Neural progenitor cell (in vitro differentiated cells): ENCODE results near the gene HS3ST3B1. TPM values are rescaled to one million over a fixed set of nuclear protein-coding genes. Genes with fewer than 3 reads are reported as not detected.

Experiments used
- DNase-seq: peaks from one replicate; pipeline ENCODE4 v3.0.0-alpha.2; 2016; ENCODE audit warnings: low spot score
- H2AFZ ChIP-seq: fragments of 200-600 bp; sonication (generic); replicated peaks from 2 replicates; pipeline ENCODE4 v1.6.1; 2016; ENCODE audit warnings: antibody characterized with exemption
- H3F3A ChIP-seq: fragments of 200-600 bp; sonication (generic); 2 replicates; pipeline ENCODE4 v1.6.1; 2016; ENCODE audit warnings: antibody characterized with exemption, low read depth
- H3K27ac ChIP-seq: fragments of 200-600 bp; sonication (generic); 2 replicates; pipeline ENCODE4 v1.5.1; 2016; ENCODE audit warnings: mild to moderate bottlenecking
- H3K27me3 ChIP-seq: fragments of 200-600 bp; sonication (generic); 2 replicates; pipeline ENCODE4 v1.6.1; 2016; ENCODE audit warnings: mild to moderate bottlenecking, moderate library complexity
- H3K36me3 ChIP-seq: fragments of 200-600 bp; sonication (generic); 2 replicates; pipeline ENCODE4 v1.5.1; 2016
- H3K4me1 ChIP-seq: fragments of 200-600 bp; sonication (generic); 2 replicates; pipeline ENCODE4 v1.6.1; 2016; ENCODE audit warnings: mixed run types
- H3K4me2 ChIP-seq: fragments of 200-600 bp; sonication (generic); 2 replicates; pipeline ENCODE4 v1.6.1; 2016
- H3K4me3 ChIP-seq: fragments of 200-600 bp; sonication (generic); 2 replicates; pipeline ENCODE4 v1.5.1; 2016
- H3K79me2 ChIP-seq: fragments of 200-600 bp; sonication (generic); 2 replicates; pipeline ENCODE4 v1.6.1; 2016; ENCODE audit warnings: low read depth
- H3K9ac ChIP-seq: fragments of 200-600 bp; sonication (generic); 2 replicates; pipeline ENCODE4 v1.6.1; 2016
- H3K9me3 ChIP-seq: fragments of 200-600 bp; sonication (generic); 2 replicates; pipeline ENCODE4 v1.5.1; 2016; ENCODE audit warnings: low read depth
- H4K20me1 ChIP-seq: fragments of 200-600 bp; sonication (generic); 2 replicates; pipeline ENCODE4 v1.6.1; 2016; ENCODE audit warnings: low read depth
- H3K27ac Mint-ChIP-seq: 3 replicates; pipeline ENCODE4 v1.8.0; 2021; ENCODE audit warnings: mixed read lengths
- H3K27me3 Mint-ChIP-seq: 2 replicates; pipeline ENCODE4 v1.8.0; 2022; ENCODE audit warnings: low read depth, mild to moderate bottlenecking, inconsistent platforms, moderate library complexity, mixed read lengths; ENCODE audit not compliant: insufficient read depth
- H3K36me3 Mint-ChIP-seq: 3 replicates; pipeline ENCODE4 v1.8.0; 2021; ENCODE audit warnings: mixed read lengths
- H3K4me1 Mint-ChIP-seq: 3 replicates; pipeline ENCODE4 v1.8.0; 2021; ENCODE audit warnings: mixed read lengths
- H3K4me3 Mint-ChIP-seq: 3 replicates; pipeline ENCODE4 v1.8.0; 2021; ENCODE audit warnings: mild to moderate bottlenecking, moderate library complexity, mixed read lengths
- H3K9me3 Mint-ChIP-seq: 3 replicates; pipeline ENCODE4 v1.8.0; 2020; ENCODE audit warnings: mixed read lengths
- EZH2 ChIP-seq: fragments of 200-600 bp; sonication (generic); IDR thresholded peaks from 2 replicates; pipeline ENCODE4 v1.6.1; 2017; ENCODE audit warnings: antibody characterized with exemption, mild to moderate bottlenecking, moderate library complexity
- EZH2phosphoT487 ChIP-seq: fragments of 200-600 bp; sonication (generic); IDR thresholded peaks from 2 replicates; pipeline ENCODE4 v1.6.1; 2017; ENCODE audit warnings: antibody characterized with exemption
- total RNA-seq: library from RNA; depleted of rRNA; stranded (reverse); fragments of >200 nt; gene quantifications from 2 replicates; pipeline ENCODE4 v1.2.3, GENCODE V29; 2015; ENCODE audit warnings: low replicate concordance
- TF ChIP-seq, protein P1 (sequence below): fragments of 200-600 bp; sonication (generic); IDR thresholded peaks from 2 replicates; pipeline ENCODE4 v1.5.1; 2017; ENCODE audit warnings: antibody characterized with exemption, mild to moderate bottlenecking

The HS3ST3B1 gene
- total RNA-seq, 1 donor from 2014 or later = 21.5 TPM

DNA sequence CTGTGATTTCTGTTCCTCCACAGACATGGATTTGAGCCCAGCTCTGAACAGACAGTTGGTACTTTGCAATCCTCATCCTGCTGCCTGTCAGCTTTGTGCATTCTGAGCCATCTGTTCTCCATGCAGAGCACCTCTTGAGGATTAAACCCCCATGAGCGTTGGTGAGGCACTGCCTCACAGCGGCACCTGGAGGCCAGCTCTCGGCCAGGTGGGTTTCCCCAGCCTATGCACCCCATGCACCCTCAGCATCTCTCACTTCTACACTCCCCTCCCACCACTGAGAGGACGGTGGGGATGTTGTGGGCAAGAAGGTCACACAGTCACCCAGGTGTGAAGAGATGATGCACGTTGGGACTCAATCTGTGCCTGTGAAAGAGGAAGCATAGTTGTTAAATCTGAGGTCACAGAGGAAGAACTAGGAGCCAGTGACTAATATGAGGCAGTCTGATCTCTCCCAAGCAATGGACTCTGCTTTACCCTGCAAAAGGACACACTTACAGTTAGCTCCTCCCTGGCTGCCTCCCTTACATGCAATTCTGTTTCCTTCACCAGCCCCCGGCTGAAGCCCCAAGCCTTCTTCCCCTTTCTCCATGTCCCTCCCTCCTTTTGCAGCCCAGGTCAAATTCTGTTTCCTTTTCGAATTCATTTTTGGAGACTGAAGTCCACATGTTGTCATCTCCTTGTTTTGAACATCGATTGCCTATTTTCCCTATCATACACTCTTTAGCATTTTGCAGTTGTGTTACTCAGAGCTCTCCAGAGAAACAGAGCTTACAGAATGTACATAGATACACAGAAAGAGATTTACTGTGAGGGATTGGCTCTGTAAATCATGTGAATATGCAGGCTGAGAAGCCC is 58.5 kb downstream of the HS3ST3B1 start:
- no peak overlapping the region for H3K4me3 Mint-ChIP-seq
- H4K20me1 ChIP-seq = no peaks in the 10 kb centered on the region
- no peak overlapping the region for H3K9ac ChIP-seq
- no peaks in the 10 kb centered on the region for H3K4me1 ChIP-seq
- no peak overlapping the region for H2AFZ ChIP-seq
- H3K4me1 Mint-ChIP-seq = peaks cover 7% of the 10 kb centered on the region
- TF ChIP-seq EZH2 (no peak), EZH2phosphoT487 (no peak)
- TF ChIP-seq, protein P1, sequence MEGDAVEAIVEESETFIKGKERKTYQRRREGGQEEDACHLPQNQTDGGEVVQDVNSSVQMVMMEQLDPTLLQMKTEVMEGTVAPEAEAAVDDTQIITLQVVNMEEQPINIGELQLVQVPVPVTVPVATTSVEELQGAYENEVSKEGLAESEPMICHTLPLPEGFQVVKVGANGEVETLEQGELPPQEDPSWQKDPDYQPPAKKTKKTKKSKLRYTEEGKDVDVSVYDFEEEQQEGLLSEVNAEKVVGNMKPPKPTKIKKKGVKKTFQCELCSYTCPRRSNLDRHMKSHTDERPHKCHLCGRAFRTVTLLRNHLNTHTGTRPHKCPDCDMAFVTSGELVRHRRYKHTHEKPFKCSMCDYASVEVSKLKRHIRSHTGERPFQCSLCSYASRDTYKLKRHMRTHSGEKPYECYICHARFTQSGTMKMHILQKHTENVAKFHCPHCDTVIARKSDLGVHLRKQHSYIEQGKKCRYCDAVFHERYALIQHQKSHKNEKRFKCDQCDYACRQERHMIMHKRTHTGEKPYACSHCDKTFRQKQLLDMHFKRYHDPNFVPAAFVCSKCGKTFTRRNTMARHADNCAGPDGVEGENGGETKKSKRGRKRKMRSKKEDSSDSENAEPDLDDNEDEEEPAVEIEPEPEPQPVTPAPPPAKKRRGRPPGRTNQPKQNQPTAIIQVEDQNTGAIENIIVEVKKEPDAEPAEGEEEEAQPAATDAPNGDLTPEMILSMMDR = no peak
- H3K27ac Mint-ChIP-seq = no peak overlapping the region
- no peaks in the 10 kb centered on the region for H3F3A ChIP-seq
- H3K27ac ChIP-seq = no peak overlapping the region
- no peaks in the 10 kb centered on the region for H3K79me2 ChIP-seq
- no peak overlapping the region for H3K4me2 ChIP-seq
- H3K27me3 Mint-ChIP-seq = no peaks in the 10 kb centered on the region
- H3K27me3 ChIP-seq = no peaks in the 10 kb centered on the region
- H3K4me3 ChIP-seq = no peak overlapping the region
- DNase-seq = no peak
- H3K9me3 Mint-ChIP-seq = no peaks in the 10 kb centered on the region
- H3K36me3 Mint-ChIP-seq = no peaks in the 10 kb centered on the region
- no peaks in the 10 kb centered on the region for H3K36me3 ChIP-seq
- H3K9me3 ChIP-seq = no peaks in the 10 kb centered on the region

DNA sequence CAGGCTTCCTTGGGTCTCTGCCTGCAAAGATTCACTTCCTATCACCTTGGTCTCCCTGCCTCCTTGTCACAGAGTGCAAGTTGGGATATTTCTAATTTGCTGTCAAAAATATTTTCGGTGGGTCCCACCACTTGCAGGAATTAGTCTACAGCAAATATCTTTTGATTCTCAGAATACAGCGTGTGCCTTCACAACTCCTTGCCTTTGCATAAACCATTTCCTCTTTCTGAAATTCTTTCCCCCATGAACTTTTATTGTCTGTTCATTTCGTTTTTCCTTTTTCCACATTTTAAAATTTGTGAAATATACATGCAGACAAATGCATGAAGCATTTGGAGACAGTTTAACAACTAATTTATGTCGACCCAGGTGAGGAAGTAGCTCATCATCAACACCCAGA is 60.0 kb downstream of the HS3ST3B1 start:
- no peak for TF ChIP-seq EZH2phosphoT487
- TF ChIP-seq, protein P1 = no peak
- TF ChIP-seq EZH2 = no peak
- no peak overlapping the region for H2AFZ ChIP-seq
- H3K36me3 ChIP-seq = no peaks in the 10 kb centered on the region
- H3K4me2 ChIP-seq = no peak overlapping the region
- H4K20me1 ChIP-seq = no peaks in the 10 kb centered on the region
- no peaks in the 10 kb centered on the region for H3K4me1 ChIP-seq
- H3K9me3 ChIP-seq = no peaks in the 10 kb centered on the region
- no peaks in the 10 kb centered on the region for H3K36me3 Mint-ChIP-seq
- H3F3A ChIP-seq = no peaks in the 10 kb centered on the region
- no peak overlapping the region for H3K27ac ChIP-seq
- H3K79me2 ChIP-seq = no peaks in the 10 kb centered on the region
- H3K4me1 Mint-ChIP-seq = peaks cover 7% of the 10 kb centered on the region
- no peaks in the 10 kb centered on the region for H3K27me3 ChIP-seq
- no peak overlapping the region for H3K4me3 Mint-ChIP-seq
- H3K27me3 Mint-ChIP-seq = no peaks in the 10 kb centered on the region
- H3K4me3 ChIP-seq = no peak overlapping the region
- no peak for DNase-seq
- H3K9me3 Mint-ChIP-seq = no peaks in the 10 kb centered on the region
- H3K27ac Mint-ChIP-seq = no peak overlapping the region
- H3K9ac ChIP-seq = no peak overlapping the region

DNA sequence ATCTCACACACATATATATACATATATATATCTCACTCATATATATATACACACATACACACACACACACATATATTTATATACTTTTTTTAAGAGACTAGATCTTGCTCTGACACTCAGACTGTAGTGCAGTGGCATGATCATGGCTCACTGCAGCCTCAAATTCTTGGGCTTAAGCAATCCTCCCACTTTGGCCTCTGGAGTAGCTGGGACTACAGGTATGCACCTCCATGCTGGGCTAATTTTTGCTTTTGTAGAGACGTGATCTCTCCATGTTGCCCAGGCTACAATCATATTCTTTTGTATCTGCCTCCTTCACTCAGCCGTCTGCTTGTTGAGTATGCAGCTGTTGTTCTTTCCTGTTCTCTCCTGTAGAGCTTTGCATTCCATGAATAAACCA is 60.6 kb downstream of the HS3ST3B1 start:
- H3K4me1 Mint-ChIP-seq = peaks cover 7% of the 10 kb centered on the region
- Histone ChIP-seq H2AFZ (no peak overlapping the region), H3F3A (no peaks in the 10 kb centered on the region), H3K27ac (no peak overlapping the region), H4K20me1 (no peaks in the 10 kb centered on the region), H3K4me3 (no peak overlapping the region), H3K27me3 (no peaks in the 10 kb centered on the region), H3K9ac (no peak overlapping the region), H3K9me3 (no peaks in the 10 kb centered on the region), H3K4me1 (no peaks in the 10 kb centered on the region), H3K4me2 (no peak overlapping the region), H3K36me3 (no peaks in the 10 kb centered on the region), H3K79me2 (no peaks in the 10 kb centered on the region)
- no peak overlapping the region for H3K4me3 Mint-ChIP-seq
- H3K36me3 Mint-ChIP-seq = no peaks in the 10 kb centered on the region
- H3K9me3 Mint-ChIP-seq = no peaks in the 10 kb centered on the region
- no peak for DNase-seq
- H3K27ac Mint-ChIP-seq = no peak overlapping the region
- H3K27me3 Mint-ChIP-seq = no peaks in the 10 kb centered on the region
- TF ChIP-seq EZH2phosphoT487 = no peak
- TF ChIP-seq, protein P1 = no peak
- TF ChIP-seq EZH2 = no peak
